Activated CD8-positive, alpha-beta memory T cell treated with anti-CD3 and anti-CD28 coated beads for 4 hours (primary cell): ENCODE measurements around the gene TPD52L1.

Source experiments
- DNase-seq, 2 donors: peaks; one replicate each; pipeline ENCODE4 v3.0.0-alpha.2; 2020; ENCODE audit warnings: low read depth in 2 of 2

The TPD52L1 gene

GRCh38 chr6:125304970-125305660, 151.5 kb downstream of the TPD52L1 start:
- no peak for DNase-seq

- DNase-seq, result no peak
These were observed 153.2 kb downstream of the TPD52L1 start for GRCh38 chr6:125306756-125307149.

GRCh38 chr6:125307150-125307838, 153.7 kb downstream of the TPD52L1 start:
- no peak for DNase-seq

- no peak for DNase-seq
These were observed 154.5 kb downstream of the TPD52L1 start for GRCh38 chr6:125307964-125308615.

GRCh38 chr6:125310994-125311649, 157.5 kb downstream of the TPD52L1 start:
- no peak for DNase-seq

GRCh38 chr6:125312478-125312877, 158.9 kb downstream of the TPD52L1 start:
- no peak for DNase-seq

GRCh38 chr6:125312950-125313349, 159.4 kb downstream of the TPD52L1 start:
- no peak for DNase-seq
